Measurements from ENCODE around the gene MFSD12.
A peak's percentile ranks its signal among the peaks of the same experiment; 100 is the strongest.
"Not testable (repeated sequence)": the region's sequence is repeated elsewhere in the genome, so short reads cannot be mapped to it uniquely, and the experiment has no call there.

The MFSD12 gene

GRCh38 chr19:3584036-3584802 is 26.8 kb upstream of the MFSD12 start:
- DNase-seq = not testable (repeated sequence)

- not testable (repeated sequence) for DNase-seq
Measured at GRCh38 chr19:3581792-3582191, 24.4 kb upstream of the MFSD12 start.

GRCh38 chr19:3580156-3580934 is 23.0 kb upstream of the MFSD12 start:
- no peak for DNase-seq

- DNase-seq = no peak
Measured at GRCh38 chr19:3578390-3578789, 21.0 kb upstream of the MFSD12 start.

GRCh38 chr19:3577723-3578344 is 20.4 kb upstream of the MFSD12 start:
- DNase-seq = no peak

GRCh38 chr19:3576696-3577443 is 19.5 kb upstream of the MFSD12 start:
- DNase-seq = no peak

GRCh38 chr19:3575949-3576673 is 18.7 kb upstream of the MFSD12 start:
- DNase-seq = no peak

GRCh38 chr19:3575260-3575741 is 17.9 kb upstream of the MFSD12 start:
- DNase-seq = no peak

- DNase-seq = peak; percentile 98
Measured at GRCh38 chr19:3573858-3574637, 16.7 kb upstream of the MFSD12 start.

GRCh38 chr19:3573162-3573857 is 15.9 kb upstream of the MFSD12 start:
- DNase-seq = no peak

- DNase-seq = no peak
Measured at GRCh38 chr19:3572855-3573161, 15.4 kb upstream of the MFSD12 start, which contains the start of gene HMG20B. HMG20B (plus strand) TSS chr19:3572944; CDS start chr19:3573310, 366 bp downstream.

GRCh38 chr19:3572132-3572854 is 14.9 kb upstream of the MFSD12 start:
- DNase-seq = peak; percentile 97

GRCh38 chr19:3570606-3571011 is 13.2 kb upstream of the MFSD12 start:
- DNase-seq = no peak

- not testable (repeated sequence) for DNase-seq
Measured at GRCh38 chr19:3570042-3570441, 12.7 kb upstream of the MFSD12 start.

- DNase-seq = no peak
Measured at GRCh38 chr19:3565139-3565538, 7.8 kb upstream of the MFSD12 start.

- DNase-seq = no peak
Measured at GRCh38 chr19:3563709-3564524, 6.5 kb upstream of the MFSD12 start.

GRCh38 chr19:3556978-3557460 is 367 bp downstream of the MFSD12 start:
- no peak for DNase-seq

- no peak for DNase-seq
Measured at GRCh38 chr19:3556423-3556977, 886 bp downstream of the MFSD12 start.
